GM18502 (cell line): ENCODE results near the gene AQP2.

Experiments
- ATAC-seq: cut with Tn5 transposase; IDR thresholded peaks from one replicate; pipeline ENCODE4 v1.9.1; 2021; ENCODE audit warnings: mild to moderate bottlenecking; ENCODE audit not compliant: unreplicated experiment, poor library complexity

AQP2 gene

GRCh38 chr12:49967042-49967776 lies 16.7 kb downstream of the AQP2 start:
- ATAC-seq, result peak; percentile 66

DNA sequence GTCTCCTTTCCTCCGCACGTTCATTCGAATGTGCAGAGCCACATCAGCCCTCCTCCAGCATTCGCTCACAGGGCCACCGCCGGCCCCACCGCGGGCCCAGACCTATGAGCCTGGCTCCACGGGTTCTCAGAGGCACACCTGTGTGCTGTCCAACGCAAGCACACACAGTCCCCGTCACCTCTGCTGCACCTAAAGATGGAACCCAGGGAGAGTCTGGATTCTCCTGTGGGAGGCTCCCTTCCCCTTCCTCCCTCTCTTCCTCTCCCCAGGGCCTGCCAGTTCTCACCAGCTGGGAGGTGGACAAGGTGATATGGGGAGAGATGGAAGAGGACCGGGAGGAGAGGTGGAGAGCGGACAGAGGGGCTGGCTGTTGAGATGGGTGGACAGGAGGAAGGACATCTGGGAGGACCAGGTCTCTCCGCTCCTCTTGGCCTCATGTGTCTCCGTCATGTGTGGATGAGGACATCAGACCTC lies 17.3 kb downstream of the AQP2 start:
- ATAC-seq, result no peak

DNA sequence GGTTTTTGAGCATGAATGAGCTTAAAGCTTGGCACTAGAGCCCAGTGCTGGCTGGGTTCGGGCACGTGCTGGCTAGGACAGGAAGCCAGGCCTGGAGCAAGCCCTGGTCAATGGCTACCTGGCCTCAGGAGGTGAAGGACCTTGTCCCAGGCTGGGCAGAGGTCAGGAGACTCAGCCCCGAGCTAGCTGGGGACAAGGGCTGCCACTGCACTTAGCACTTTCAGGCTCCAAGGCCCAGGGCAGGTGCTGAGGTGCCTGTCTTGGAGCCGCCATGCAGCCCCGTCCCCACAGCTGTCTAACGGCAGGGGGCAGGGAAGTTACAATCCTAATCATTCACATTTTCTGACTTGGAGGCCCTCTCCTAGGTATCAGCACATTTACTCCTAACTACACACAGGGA lies 17.9 kb downstream of the AQP2 start:
- no peak for ATAC-seq

- ATAC-seq, result no peak
These were observed 18.5 kb downstream of the AQP2 start for GRCh38 chr12:49969027-49969426.

- no peak for ATAC-seq
These were observed 19.3 kb downstream of the AQP2 start for GRCh38 chr12:49969651-49970429.

GRCh38 chr12:49970658-49971057 lies 20.1 kb downstream of the AQP2 start:
- no peak for ATAC-seq

- no peak for ATAC-seq
These were observed 20.6 kb downstream of the AQP2 start for GRCh38 chr12:49971141-49971540.

DNA sequence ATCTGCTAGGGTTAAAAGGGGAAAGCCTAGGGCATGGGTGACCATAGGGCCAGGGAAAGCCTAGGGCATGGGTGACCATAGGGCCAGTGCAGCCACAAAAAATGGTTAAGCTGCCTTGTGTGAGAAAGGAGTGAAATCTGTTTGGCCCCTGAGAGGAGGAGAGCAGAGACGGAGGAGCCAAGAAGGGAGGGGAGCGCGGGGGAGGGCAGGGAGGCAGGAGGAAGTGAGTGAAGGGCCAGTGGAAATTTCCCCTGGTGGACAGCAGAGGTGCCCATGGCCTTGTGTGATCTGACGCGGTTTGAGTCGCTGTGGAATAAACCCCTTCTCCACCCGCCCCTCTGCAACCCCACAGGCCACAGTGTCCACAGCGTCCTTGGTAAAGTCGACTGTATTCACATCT lies 21.6 kb downstream of the AQP2 start:
- ATAC-seq, result no peak

DNA sequence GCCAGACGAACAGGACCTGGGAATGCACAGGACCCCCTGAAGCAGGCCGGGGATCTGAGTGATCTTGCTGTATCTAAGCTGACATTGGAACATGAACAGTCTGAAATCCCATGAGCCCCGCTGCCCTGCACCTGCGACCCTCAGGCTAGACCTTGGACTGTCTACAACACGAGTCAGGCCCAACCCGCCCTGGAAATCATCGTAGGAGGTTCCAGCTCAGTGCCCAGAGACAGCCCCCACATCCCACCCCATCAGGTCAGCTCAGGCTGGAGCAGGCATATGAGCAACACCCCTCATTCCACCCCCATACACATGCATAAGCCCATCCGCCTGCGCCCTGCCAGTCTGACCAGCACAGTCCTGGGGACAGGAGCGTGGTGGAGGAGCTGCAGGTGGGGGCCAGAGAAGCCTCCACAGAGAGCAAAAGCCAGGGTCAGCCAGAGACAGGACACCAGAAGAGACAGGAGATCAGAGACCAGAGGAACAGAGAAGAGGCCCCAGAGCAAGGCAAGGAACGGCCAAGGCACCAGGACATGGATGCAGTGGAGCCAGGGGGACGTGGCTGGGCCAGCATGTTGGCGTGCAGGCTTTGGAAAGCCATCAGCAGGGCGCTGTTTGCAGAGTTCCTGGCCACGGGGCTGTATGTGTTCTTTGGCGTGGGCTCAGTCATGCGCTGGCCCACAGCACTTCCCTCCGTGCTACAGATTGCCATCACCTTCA lies 22.3 kb downstream of the AQP2 start, which contains the start of gene AQP6:
Gene AQP6 (plus strand): TSS at position 307 of the 720 bp plus-strand sequence. CDS start 227 bp downstream, at position 534.
- ATAC-seq, result no peak

GRCh38 chr12:49973361-49973830 lies 22.9 kb downstream of the AQP2 start:
- ATAC-seq, result no peak

GRCh38 chr12:49974231-49974675 lies 23.7 kb downstream of the AQP2 start:
- ATAC-seq, result no peak

GRCh38 chr12:49974677-49975317 lies 24.3 kb downstream of the AQP2 start:
- ATAC-seq, result no peak

- ATAC-seq, result no peak
These were observed 24.8 kb downstream of the AQP2 start for GRCh38 chr12:49975318-49975761.

DNA sequence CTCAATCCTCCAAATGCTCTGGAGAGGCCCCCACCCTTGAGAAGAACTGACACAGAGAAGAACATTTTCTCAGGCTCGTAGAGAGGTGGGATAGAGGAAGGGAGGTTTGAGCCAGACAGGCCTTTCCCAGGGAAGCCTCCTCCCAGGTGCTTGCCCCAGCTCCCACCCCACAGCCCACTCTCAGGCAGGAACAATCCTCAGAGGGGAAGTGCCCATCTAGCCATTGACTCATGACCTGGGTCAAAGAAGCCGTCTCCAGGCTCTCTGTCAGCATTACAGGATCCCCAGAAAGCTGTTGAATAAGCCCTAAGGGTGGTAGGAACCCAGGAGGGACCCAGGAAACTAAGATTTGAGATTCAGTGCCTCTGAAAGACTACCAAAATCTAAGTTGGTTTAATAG lies 26.0 kb downstream of the AQP2 start:
- ATAC-seq, result no peak

DNA sequence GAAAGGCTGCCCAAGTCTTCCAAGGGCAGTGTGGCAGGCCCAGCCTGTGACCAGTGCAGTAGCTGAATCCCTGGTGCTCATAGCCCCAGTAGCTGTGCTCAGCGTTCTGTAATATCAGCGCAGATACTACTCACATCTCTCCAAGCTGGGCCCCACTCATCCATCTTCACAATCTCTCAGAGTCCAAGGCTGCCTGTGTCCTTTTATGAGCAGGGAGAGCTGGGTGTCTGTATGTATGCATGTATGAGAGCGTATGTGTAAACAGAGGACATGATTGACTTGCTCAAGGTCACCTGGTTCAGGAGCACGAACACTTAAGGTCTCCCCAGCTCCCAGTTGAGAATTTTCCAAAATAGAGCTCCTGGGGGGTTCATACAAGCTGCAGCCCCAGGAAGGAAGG lies 27.6 kb downstream of the AQP2 start:
- ATAC-seq, result no peak

- ATAC-seq, result no peak
These were observed 28.6 kb downstream of the AQP2 start for GRCh38 chr12:49979016-49979586.

DNA sequence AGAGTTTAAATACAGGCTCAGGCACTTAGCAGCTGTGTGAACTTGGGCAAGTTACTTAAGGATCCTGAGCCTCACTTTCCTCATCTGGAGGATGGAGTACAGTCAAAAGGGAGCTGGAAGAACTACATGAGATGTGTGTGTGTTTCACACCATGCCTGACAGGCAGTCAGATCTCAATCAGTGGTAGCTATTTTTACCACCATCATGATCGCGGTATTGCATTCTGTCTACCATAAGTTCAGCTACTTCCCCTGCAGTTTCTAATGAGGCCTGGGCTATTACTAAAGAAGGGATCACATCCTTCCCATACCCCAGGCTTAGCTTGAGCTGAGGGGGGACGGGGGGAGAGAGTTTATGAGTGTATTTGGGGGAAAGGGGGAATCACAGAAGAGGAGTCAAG lies 29.3 kb downstream of the AQP2 start:
- no peak for ATAC-seq

- no peak for ATAC-seq
These were observed 30.2 kb downstream of the AQP2 start for GRCh38 chr12:49980501-49981349.
